Stimulated activated CD8-positive, alpha-beta memory T cell treated with anti-CD3 and anti-CD28 coated beads, Interleukin-2, amount 100 ng/mL, for 1 hour (primary cell): ENCODE measurements around the gene ZNF19.
"Not testable (repeated sequence)": the region's sequence is repeated elsewhere in the genome, so short reads cannot be mapped to it uniquely, and the experiment has no call there.

Experiments used
- DNase-seq, 2 donors: peaks; one replicate each; pipeline ENCODE4 v3.0.0-alpha.2; 2020; ENCODE audit warnings: low read depth in 2 of 2

Gene ZNF19

DNA sequence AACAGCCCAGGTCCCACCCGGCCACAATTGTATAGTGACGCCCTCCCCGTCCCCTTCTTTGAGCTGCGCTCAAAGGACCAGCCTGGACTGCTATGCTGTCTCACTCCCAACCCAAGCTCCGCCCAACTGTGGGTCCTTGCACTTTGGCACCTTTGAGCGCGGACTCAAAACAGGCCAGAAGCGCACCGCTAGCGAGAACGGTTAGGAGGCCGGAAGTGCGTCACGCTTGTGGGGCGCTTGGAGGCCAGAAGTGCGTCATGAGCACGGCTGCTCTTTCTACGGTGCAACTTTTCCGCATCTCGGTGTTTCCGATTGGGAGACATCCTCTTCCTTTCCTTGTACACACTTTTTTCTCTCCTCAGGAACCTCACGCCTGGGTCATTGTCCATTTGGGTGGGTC lies at the start of gene ZNF19:
Gene ZNF19, minus strand, starts transcription at position 203 of the 400 bp plus-strand sequence. CDS start 7,210 bp downstream, outside the sequence.
- no peak for DNase-seq

DNA sequence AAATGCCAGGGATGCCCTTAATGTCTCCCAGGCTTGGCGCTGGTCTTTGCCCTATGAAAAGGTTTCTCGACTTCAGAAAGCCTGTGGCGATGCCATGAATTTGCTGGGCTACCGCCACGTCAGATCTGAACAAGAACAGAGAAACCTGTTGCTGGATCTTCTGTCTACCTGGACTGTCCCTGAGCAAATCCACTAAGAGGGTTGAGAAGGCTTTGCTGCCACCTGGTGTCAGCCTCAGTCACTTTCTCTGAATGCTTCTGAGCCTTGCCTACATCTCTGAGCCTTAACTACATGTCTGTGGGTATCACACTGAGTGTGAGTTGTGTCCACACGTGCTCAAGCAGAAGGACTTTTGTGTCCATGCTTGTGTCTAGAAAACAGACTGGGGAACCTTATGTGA lies 48.5 kb upstream of the ZNF19 start:
- no peak for DNase-seq

DNA sequence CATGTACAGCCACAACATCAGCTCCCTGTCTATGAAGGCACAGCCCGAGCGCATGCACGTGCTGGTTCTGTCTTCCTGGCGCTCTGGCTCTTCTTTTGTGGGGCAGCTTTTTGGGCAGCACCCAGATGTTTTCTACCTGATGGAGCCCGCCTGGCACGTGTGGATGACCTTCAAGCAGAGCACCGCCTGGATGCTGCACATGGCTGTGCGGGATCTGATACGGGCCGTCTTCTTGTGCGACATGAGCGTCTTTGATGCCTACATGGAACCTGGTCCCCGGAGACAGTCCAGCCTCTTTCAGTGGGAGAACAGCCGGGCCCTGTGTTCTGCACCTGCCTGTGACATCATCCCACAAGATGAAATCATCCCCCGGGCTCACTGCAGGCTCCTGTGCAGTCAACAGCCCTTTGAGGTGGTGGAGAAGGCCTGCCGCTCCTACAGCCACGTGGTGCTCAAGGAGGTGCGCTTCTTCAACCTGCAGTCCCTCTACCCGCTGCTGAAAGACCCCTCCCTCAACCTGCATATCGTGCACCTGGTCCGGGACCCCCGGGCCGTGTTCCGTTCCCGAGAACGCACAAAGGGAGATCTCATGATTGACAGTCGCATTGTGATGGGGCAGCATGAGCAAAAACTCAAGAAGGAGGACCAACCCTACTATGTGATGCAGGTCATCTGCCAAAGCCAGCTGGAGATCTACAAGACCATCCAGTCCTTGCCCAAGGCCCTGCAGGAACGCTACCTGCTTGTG lies 47.8 kb upstream of the ZNF19 start:
- DNase-seq = no peak

DNA sequence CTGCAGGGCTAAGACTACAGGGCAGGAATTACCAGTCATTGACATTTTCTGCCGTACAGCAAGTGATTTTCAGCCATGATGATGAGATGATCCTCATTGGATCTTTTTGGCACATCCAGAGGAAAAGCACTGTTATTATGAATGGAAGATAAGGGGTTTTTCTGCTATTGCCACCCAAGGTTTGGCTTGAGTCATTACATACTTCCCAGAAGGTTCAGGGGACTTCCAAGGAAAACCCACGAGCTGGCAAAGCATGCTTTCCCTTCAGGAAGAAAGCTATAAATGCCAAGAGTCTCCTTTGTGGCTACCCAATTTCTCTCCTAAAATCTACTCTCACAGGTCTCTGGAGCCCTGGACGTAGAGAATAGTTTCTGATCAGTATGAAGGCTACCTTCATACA lies 43.2 kb upstream of the ZNF19 start:
- no peak for DNase-seq

DNA sequence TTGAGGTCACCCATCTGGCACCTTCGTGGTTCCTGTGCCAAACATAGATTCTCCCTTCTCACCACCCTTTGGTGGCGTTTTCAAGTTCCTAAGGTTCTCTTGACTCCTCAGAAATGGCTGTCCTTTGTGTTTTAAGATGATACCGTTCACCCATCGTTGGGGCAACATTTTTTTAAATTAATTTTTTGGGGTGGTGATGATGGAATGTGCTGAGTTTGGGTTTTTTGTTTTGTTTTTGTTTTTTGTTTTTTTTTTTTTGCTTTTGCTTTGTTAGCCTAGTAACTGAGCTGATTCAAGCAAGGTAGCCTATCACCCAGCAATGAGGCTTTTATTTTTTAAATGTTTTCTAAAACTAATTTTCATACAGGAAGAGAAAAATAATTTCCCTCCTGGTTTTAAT lies 39.7 kb upstream of the ZNF19 start:
- DNase-seq = no peak

DNA sequence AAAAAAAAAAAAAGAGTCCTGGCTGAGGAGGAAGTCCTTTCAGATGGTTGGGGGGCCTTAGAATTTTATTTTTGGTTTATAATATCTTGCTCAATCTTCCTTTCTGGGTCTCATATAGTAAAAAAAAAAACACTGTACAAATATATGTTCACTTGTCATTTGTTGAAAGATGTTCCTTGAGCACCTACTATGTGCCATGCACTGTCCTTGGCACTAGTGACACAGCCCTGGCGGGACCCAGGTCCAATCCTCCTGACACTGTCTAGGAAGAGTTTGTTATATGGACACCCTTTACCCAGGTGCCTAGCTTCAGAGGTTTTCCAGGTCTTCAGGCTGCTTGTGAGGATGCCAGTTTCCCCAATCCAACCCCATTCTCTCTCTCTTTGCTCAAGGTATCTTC lies 39.1 kb upstream of the ZNF19 start:
- DNase-seq = no peak

DNA sequence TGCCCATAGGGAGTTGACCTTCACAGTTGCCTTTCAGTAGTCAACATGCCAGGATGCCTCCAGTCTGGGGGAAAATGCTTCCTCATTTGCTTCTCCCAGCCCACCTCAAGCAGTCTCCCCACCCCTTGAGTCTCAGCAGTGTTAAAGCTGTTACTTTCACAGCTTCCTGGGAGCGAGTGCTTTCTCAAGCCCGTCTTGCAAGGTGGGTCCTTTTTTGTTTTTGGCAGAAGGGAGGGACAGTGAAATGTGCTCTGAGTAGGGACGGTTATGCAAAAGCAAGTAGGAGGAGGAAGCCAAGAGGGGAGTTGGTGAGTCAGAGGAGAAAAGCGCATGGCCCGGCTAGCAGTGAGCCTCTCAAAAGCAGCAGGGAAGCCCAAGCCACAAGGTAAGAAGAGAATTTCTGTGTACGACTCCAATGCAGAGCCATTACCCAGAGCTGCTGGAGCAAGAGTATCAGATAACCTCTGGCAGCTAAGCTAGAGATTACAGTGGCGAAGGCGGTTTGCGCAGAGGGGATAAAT lies 37.0 kb upstream of the ZNF19 start, which contains the start of gene CHST4:
Gene CHST4, plus strand, starts transcription at position 316 of the 521 bp plus-strand sequence. CDS start 10,252 bp downstream, outside the sequence.
- DNase-seq = no peak

DNA sequence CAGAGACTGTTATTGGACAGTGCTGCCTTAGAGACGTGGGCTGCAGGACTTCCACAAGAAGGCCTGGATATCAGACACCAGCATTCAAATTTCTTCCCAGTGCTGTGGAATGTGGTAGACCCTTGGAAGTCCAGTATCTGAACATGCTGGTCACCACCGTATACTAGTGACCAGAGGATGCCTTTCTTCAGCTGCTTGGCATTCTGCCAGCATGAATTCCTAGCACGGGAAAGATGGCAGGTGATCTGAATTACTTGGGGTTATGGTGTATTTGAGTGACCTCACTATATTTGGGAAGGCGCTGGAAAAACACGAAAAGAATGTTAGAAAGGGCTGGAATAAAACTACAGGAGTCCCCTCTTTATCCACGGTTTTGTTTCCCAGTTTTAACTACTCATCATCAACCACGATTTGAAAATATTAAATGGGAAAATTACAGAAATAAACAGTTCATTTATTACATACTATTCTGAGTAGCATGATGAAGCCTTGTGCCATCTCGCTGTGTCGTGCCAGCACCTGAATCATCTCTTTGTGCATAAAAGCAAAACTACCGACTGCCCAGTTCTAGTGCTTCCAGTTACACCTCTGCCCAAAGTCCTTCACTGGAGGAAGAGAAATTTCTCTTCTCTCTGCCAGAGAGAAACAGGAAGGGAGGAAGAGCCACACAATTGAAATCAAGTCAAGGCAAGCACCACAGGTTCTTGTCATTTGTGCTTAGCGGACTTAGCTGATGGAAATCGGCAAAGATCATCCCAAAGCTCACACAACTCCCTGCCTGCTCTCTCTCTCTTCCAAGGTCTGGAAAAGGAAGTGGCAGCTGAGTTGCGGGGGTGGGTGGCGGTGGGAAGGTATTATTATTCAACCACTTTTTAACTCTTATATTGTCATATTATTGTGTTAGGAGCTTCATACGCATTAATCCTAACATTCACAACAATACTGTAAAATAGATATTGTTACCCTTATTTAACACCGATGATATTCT lies 35.7 kb upstream of the ZNF19 start:
- DNase-seq = no peak

DNA sequence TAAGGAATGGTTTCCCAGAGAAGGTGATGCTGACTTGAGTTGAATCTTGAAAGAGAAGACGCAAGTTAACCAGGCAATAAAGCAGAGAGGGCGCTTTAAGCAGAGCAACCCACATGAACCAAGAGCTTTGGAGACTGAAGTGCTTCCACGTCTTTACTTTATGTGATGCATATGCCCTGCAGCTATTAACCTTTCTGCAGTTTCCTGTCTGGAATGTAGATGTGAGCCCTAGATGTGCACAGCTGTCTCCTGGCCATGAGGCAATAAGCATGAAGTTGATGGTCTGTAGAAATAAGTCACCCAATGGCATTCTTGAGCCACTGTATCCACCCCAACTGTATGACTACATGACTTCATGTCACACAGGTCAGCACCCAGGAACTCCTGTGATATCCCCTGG lies 31.4 kb upstream of the ZNF19 start:
- no peak for DNase-seq

DNA sequence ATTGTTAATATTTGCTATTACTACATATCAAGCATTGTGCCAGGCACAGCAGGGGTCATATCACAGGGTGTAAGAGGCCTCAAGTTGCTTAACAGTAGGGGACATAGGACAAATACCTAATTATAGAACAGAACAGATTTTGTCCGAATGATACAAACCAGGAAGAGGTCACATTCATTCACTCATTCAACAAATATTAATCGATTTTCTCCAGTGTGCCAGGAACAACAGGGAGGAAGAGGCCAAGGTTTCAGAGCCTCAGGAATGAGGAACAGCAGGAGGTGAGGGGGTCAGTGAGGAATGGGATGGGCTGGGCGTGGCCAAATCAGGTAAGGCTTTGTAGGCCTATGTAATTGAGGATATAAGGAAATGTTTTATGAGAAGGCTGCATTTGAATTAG lies 25.9 kb upstream of the ZNF19 start:
- DNase-seq = no peak

DNA sequence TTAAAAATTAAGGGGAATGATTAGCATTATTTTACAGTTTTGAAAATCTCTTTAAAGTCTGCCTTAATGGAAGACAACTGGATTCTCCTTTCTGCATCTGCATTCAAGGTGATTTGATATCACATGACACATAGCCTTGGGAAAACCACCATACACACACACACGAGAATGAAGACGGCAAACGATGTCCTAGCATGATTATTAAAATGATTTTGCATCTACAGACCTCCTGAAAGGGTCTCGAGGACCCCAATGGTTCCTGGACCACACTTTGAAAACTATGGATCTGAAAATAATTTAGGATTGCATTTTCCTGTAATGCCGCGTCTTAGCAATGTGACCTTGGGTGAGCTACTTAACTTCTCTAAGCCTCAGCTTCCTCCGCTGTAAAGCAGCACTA lies 25.4 kb upstream of the ZNF19 start:
- DNase-seq = no peak

DNA sequence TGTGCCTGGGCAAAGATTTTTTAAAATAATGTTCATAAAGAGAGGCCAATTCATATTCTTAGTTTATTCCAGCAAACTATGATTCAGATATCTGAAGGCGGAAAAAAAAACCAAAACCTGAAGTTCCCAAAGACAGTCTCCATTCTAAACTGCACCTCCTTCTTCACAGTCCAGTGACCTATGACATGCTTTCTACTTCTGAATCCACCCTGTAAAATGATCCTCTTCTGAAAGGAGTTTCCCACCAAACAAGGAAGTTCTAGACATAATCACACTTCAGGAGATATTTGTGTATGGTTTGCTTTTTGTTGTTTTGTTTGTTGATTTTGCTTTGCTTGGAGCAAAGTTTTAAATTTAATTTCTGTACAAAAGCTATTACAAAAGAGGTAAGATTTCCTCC lies 24.2 kb upstream of the ZNF19 start:
- no peak for DNase-seq

DNA sequence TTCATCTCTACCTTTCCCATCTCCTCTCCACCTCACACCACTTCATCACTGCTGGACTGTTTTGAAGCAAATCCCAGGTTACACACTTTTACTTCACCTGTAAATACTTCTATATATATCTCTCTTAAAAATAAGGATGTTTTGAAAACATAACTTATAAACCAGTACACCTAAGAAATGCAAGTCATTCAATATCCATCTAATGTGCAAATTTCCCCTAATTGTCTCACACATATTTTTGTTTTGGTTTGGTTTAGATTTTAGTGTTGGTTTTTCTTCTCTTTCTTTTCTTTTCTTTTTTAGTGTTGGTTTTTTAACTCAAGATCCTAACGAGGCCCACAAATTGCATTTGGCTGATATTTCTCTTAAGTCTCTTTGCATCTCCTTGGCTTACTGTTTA lies 17.9 kb upstream of the ZNF19 start:
- no peak for DNase-seq

DNA sequence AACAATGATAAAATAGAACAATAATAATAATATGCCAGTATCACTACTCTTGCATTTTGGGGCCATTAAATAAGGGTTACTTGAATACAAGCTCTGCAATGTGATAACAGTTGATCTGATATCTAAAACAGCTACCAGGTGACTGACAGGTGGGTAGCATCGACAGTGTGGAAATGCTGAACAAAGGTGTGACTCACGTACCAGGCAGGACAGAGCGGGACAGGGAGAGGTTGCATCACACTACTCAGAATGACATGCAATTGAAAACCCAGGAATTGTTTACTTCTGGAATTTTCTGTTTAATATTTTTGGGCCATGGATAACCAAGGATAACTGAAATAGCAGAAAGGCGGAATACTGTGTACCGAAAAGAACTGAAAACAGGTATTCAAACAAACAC lies 15.8 kb upstream of the ZNF19 start:
- no peak for DNase-seq

DNA sequence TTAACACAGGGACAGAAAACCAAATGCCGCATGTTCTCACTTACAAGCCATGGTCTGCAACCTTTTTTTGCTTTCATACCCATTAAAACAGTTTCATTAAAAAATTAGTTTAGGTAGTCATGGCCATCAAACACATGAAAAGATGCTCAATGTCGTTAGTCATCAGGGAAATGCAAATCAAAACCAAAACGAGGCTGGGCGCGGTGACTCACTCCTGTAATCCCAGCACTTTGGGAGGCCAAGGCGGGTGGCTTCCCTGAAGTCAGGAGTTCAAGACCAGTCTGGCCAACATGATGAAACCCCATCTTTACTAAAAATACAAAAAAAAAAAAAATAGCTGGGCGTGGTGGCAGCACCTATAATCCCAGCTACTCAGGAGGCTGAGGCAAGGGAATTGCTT lies 14.9 kb upstream of the ZNF19 start:
- not testable (repeated sequence) for DNase-seq

DNA sequence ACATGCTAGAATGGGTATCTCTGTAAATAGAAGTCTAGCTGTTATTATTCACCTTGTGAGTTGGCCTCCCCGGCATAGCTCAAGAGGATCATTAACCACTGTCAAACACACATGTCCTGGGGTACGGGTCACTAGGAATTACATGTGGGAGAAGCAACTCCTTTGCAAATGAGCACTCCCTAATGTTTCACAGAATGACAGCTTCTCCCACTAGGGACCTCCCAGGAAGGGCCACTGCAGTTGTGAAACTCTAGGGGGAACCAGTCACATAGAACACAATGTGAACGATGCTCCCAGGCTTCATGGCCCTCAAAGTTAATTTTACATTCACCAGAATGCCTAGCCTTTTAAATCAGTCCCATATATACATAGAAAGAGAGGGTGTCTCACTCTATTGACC lies 12.4 kb upstream of the ZNF19 start:
- no peak for DNase-seq

DNA sequence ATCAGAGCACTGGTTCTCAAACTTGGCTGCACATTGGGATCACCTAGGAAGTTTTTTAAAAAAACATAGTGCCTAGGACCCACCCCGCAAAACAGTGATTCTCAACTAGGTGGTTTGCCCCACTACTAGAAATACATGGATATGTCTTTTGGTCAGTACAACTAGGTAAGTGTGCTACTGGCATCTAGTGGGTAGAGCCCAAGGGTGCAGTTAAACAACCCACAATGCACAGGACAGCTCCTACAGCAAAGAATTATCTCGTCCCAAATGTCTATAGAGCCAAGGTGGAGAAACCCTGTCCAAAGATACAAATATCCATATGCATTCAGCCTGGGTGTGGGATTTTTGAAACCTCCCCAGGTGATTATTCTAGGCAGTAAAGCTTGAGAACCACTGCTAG lies 11.8 kb upstream of the ZNF19 start:
- no peak for DNase-seq

DNA sequence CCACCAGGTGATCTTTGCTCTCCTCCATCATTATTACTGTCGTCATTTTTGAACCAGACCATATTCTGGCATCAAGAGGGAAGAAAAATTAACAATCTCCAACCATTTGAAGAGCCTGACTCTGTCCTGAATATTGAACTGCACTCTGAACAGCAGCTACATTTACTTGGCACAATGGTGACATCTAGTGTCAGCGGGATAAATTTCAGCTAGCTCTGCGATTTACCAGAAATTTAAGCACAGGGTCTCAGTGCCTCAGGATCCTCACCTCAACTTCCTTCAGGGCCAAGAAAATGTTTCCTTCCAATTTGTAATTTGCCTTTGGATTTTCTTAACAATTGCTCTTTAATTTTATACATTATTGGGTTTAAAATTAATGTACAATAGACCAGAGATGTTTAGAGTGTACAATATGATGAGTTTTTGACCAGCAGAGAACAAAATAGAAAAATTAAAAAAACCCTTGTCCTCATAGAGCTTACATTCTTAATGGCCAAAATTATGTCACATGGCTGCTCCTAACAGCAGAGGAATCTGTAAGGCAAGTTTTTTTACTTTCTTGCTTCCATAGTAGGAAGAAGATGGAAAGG lies 10.7 kb upstream of the ZNF19 start:
- DNase-seq = peak in 1 of 2 donors; percentile 10

DNA sequence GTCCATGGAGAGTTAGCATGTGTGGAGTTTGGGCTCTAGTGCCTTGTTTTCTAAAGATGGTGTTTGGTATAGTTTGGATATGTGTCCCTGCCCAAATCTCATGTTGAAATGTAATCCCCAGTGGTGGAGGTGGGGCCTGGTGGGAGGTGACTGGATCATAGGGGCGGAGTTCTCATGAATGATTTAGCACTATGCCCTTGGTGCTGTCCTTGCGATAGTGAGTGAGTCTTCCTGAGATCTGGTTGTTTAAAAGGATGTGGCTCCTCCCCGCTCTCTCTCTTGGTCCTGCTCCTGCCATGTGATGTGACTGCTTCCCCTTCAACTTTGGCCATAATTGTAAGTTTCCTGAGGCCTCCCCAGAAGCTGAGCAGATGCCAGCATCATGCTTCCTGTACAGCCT lies 8.9 kb upstream of the ZNF19 start:
- DNase-seq = no peak

DNA sequence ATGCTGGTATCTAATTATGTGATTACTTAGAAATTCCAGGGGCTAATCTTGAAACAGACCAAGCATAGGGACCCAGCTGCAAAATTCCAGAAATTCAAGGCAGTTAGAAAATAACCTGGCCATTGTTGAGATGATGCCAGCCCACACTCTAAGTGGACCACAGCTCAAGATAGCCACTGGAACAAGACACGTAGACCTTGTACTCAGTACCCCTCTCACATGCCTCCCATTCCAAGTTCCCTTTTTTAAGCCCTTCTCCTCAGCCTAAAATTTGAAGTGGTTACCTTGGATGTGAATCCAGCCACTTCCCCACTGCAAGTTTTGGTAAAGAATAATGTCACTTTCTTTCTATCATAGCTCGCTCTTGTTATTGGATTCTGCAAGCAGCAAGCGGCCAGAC lies 4.1 kb upstream of the ZNF19 start:
- no peak for DNase-seq

DNA sequence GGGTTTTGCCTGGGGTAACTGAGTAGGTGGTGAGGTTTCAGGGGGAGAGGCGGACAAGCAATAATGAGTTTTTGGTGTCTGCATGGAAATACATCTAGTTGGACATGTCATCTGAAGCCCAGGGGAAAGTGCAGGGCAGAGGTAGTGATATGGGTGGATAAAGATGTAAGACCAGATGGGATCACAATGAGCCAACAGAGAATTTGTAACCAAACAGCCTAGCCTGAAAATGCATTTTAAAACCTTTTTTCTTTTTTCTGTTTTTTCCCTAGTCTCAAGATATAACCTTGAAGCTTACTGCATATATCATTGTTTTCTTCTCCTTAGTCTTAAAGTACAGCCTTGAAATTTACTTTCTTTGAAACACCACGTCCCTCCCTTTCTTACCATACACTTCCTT lies 3.7 kb upstream of the ZNF19 start:
- DNase-seq = no peak

DNA sequence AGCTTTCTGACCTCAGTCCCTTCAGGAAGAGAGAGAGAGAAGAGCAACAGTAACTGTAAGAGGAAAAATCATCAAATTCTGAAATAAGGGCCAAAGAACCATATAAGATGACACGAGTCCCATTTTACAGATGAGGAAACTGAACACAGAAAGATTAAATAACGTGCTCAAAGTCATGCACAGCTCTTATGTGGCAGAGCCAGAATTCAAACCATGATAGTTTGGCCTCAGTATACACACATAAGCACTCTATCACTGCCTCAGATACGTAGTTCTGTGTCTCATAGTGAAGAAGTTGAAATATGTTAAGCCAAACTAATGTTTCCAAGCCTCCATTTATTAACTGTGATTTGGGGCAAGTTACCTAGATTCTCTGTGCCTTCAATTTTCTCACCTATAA lies 1.9 kb upstream of the ZNF19 start:
- DNase-seq = no peak
